ENCODE data around the gene SLC39A8. TPM values are rescaled to one million over a fixed set of nuclear protein-coding genes. Genes with fewer than 3 reads are reported as not detected.

The SLC39A8 gene
- total RNA-seq, 1 experiment from 2014 or later: 35.9 TPM

GRCh38 chr4:102322736-102323135 is 22.5 kb downstream of the SLC39A8 start (continued):
- TF ChIP-seq CREM (CRISPR knock-in tag; IDR thresholded peaks at IDR 0.05) (no peak), E2F4 (CRISPR knock-in tag; IDR thresholded peaks at IDR 0.05; ENCODE audit: borderline replicate concordance, low read depth) (no peak), NR1H2 (CRISPR knock-in tag; IDR thresholded peaks at IDR 0.05) (no peak), GRHL2 (CRISPR knock-in tag; IDR thresholded peaks at IDR 0.05; ENCODE audit: insufficient replicate concordance, severe bottlenecking) (no peak), MLX (CRISPR knock-in tag; IDR thresholded peaks at IDR 0.05) (no peak)

GRCh38 chr4:102321260-102321995 is 23.9 kb downstream of the SLC39A8 start:
- peaks cover 68% of the 10 kb centered on the region for H3K4me1 Mint-ChIP-seq
- TF ChIP-seq PREB (CRISPR knock-in tag; IDR thresholded peaks at IDR 0.05; ENCODE audit: borderline replicate concordance) (no peak), NR2C2 (CRISPR knock-in tag; IDR thresholded peaks at IDR 0.05) (no peak), ESRRA (CRISPR knock-in tag; IDR thresholded peaks at IDR 0.05; ENCODE audit: borderline replicate concordance) (no peak)
- peak; percentile 28 for ATAC-seq
- no peak for DNase-seq (ENCODE audit: low spot score)
- peaks cover 10% of the 10 kb centered on the region for H3K36me3 Mint-ChIP-seq
- H3K9me3 Mint-ChIP-seq: peaks cover 5% of the 10 kb centered on the region
- ChIA-PET CTCF (interaction anchor here (1.1 to 2.0 kb wide), 6 partner anchors 13 to 109 kb away, joined by 3 to 31 read pairs (median 4); partner anchors contain the start of gene SLC39A8), POLR2A (no interaction called here)
- H3K4me3 Mint-ChIP-seq: no peak overlapping the region
- H3K27ac Mint-ChIP-seq: peak overlapping the region; percentile 65
- no peaks in the 10 kb centered on the region for H3K27me3 Mint-ChIP-seq (ENCODE audit: low read depth)

GRCh38 chr4:102319594-102319993 is 25.7 kb downstream of the SLC39A8 start:
- Mint-ChIP-seq H3K27ac (peak overlapping the region; percentile 95), H3K9me3 (peaks cover 5% of the 10 kb centered on the region), H3K36me3 (peaks cover 12% of the 10 kb centered on the region), H3K27me3 (ENCODE audit: low read depth) (no peaks in the 10 kb centered on the region), H3K4me3 (peak overlapping the region; percentile 47), H3K4me1 (peaks cover 59% of the 10 kb centered on the region)
- ChIA-PET CTCF (no interaction called here), POLR2A (no interaction called here)
- peak; percentile 19 for DNase-seq (ENCODE audit: low spot score)
- ATAC-seq: peak; percentile 84
- TF ChIP-seq TEAD4 (CRISPR knock-in tag; IDR thresholded peaks at IDR 0.05): no peak
- TF ChIP-seq ETV6 (CRISPR knock-in tag; IDR thresholded peaks at IDR 0.05): 0 out of 2 replicates have a peak, but pooled peaks have one; percentile 17
- no peak for TF ChIP-seq E2F4 (CRISPR knock-in tag; IDR thresholded peaks at IDR 0.05; ENCODE audit: borderline replicate concordance, low read depth)
- TF ChIP-seq SP1 (CRISPR knock-in tag; conservative IDR thresholded peaks at IDR 0.05): 0 out of 2 replicates have a peak, but pooled peaks have one; percentile 42
- TF ChIP-seq ZNF138 (CRISPR knock-in tag; conservative IDR thresholded peaks at IDR 0.05): no peak
- TF ChIP-seq ATF1 (CRISPR knock-in tag; IDR thresholded peaks at IDR 0.05): no peak
- no peak for TF ChIP-seq STAT6 (CRISPR knock-in tag; conservative IDR thresholded peaks at IDR 0.05; ENCODE audit: low read depth)
- no peak for TF ChIP-seq NFE2L1 (CRISPR knock-in tag; IDR thresholded peaks at IDR 0.05)
- TF ChIP-seq MLX (CRISPR knock-in tag; IDR thresholded peaks at IDR 0.05): no peak
- TF ChIP-seq IRF2 (CRISPR knock-in tag; IDR thresholded peaks at IDR 0.05; ENCODE audit: borderline replicate concordance, low read depth): no peak
